Lower leg skin (tissue), 3 donors: ENCODE results near the gene EHD1.

ENCODE experiments used
- CTCF ChIP-seq, 3 donors: fragments of 450-650 bp; IDR thresholded peaks; one replicate each; pipeline ENCODE4 v1.5.1; 2016; ENCODE audit warnings: antibody characterized with exemption in 3 of 3, mild to moderate bottlenecking in 3 of 3, moderate library complexity in 2 of 3
- POLR2A ChIP-seq, 2 donors: fragments of 450-650 bp; IDR thresholded peaks; one replicate each; pipeline ENCODE4 v1.6.1; 2016 to 2017; ENCODE audit warnings: antibody characterized with exemption in 2 of 2, mild to moderate bottlenecking in 1 of 2, moderate library complexity in 1 of 2

DNA sequence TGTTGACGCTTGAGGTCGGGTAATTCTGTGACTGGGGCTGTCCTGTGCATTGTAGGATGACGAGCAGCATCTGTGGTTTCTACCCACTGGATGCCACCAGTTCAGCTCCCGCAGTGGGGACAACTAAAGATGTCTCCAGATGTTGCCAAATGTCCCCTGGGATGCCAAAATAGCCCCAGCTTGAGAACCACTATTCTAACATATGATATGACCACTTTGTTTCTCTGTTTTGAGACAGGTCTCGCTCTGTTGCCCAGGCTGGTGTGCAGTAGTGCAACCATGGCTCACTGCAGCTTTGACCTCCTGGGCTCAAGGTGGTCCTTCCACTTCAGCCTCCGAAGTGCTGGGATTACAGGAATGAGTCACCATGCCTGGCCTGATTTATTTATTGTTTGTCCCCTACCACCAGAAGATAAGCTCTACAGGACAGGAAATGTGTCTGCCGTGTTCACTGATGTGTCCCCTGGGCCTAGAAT, 63.7 kb downstream of the EHD1 start:
- no peak for TF ChIP-seq CTCF (IDR thresholded peaks at IDR 0.05)
- TF ChIP-seq POLR2A (IDR thresholded peaks at IDR 0.05) = no peak
